ENCODE measurements around the gene VARS2. TPM values are rescaled to one million over a fixed set of nuclear protein-coding genes. Genes with fewer than 3 reads are reported as not detected.

The VARS2 gene
- total and polyA plus RNA-seq, 4 donors, result 9.4 to 23.3 (median 16.3) TPM

GRCh38 chr6:30897882-30898281 is 16.2 kb upstream of the VARS2 start (continued):
- no peak for TF ChIP-seq GABPA (IDR thresholded peaks at IDR 0.05 in 1 of 2, conservative IDR thresholded peaks at IDR 0.05 in 1 of 2)
- TF ChIP-seq, protein P1, sequence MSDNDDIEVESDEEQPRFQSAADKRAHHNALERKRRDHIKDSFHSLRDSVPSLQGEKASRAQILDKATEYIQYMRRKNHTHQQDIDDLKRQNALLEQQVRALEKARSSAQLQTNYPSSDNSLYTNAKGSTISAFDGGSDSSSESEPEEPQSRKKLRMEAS (IDR thresholded peaks at IDR 0.05), result no peak
- no peak for TF ChIP-seq YY1 (IDR thresholded peaks at IDR 0.05)
- no peak for TF ChIP-seq HNF4G (IDR thresholded peaks at IDR 0.05)
- TF ChIP-seq NR2F2 (IDR thresholded peaks at IDR 0.05), result no peak

DNA sequence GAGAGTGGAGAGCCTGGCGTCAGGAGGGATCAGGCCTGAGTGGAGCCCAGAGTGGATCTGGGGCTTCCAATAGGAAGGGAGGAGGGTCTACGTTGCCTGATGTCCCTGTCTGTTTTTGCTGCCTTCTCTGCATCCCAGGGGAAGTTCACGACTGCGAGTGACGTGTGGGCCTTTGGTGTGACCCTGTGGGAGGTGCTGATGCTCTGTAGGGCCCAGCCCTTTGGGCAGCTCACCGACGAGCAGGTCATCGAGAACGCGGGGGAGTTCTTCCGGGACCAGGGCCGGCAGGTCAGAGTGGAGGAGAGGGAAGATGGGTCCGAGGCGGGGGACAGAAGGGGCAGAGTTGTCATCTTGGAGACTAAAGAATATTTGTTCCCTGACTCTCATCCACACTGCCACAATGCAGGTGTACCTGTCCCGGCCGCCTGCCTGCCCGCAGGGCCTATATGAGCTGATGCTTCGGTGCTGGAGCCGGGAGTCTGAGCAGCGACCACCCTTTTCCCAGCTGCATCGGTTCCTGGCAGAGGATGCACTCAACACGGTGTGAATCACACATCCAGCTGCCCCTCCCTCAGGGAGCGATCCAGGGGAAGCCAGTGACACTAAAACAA is 15.2 kb upstream of the VARS2 start:
- DNase-seq (ENCODE audit: low spot score), result no peak
- no peaks in the 10 kb centered on the region for H3K27me3 ChIP-seq (ENCODE audit: control insufficient read depth in 4 of 4, insufficient read depth in 4 of 4, low read length in 3 of 4)
- H3K9me3 ChIP-seq (ENCODE audit: control insufficient read depth in 4 of 4, low read length in 3 of 4), result no peaks in the 10 kb centered on the region
- no peak overlapping the region for H3K9ac ChIP-seq (ENCODE audit: low read depth in 1 of 2, low read length in 2 of 2)
- WGBS, result 84% methylated on average over 23 of the region's 23 CpGs
- H3K4me1 ChIP-seq (ENCODE audit: control insufficient read depth in 4 of 4, insufficient read depth in 4 of 4, low read length in 3 of 4), result no peaks in the 10 kb centered on the region
- H3K4me3 ChIP-seq (ENCODE audit: low read depth in 1 of 3, low read length in 3 of 3), result no peak overlapping the region
- H3K27ac ChIP-seq (ENCODE audit: low read depth in 1 of 2, low read length in 2 of 2), result no peak overlapping the region
- TF ChIP-seq FOXA1 (IDR thresholded peaks at IDR 0.05) (no peak), JUND (IDR thresholded peaks at IDR 0.05) (no peak), HNF4G (IDR thresholded peaks at IDR 0.05) (no peak), REST (IDR thresholded peaks at IDR 0.05) (no peak), SP1 (IDR thresholded peaks at IDR 0.05) (no peak), HNF4A (conservative IDR thresholded peaks at IDR 0.05) (no peak), RAD21 (IDR thresholded peaks at IDR 0.05) (no peak), FOXA2 (IDR thresholded peaks at IDR 0.05) (no peak), NR2F2 (IDR thresholded peaks at IDR 0.05) (no peak), YY1 (IDR thresholded peaks at IDR 0.05) (no peak), GABPA (IDR thresholded peaks at IDR 0.05 in 1 of 2, conservative IDR thresholded peaks at IDR 0.05 in 1 of 2) (no peak), TAF1 (conservative IDR thresholded peaks at IDR 0.05) (no peak), RXRA (IDR thresholded peaks at IDR 0.05) (no peak), EGR1 (IDR thresholded peaks at IDR 0.05; ENCODE audit: low read depth in 2 of 2) (no peak)
- TF ChIP-seq, protein P1 (IDR thresholded peaks at IDR 0.05), result no peak
- TF ChIP-seq, protein P2, sequence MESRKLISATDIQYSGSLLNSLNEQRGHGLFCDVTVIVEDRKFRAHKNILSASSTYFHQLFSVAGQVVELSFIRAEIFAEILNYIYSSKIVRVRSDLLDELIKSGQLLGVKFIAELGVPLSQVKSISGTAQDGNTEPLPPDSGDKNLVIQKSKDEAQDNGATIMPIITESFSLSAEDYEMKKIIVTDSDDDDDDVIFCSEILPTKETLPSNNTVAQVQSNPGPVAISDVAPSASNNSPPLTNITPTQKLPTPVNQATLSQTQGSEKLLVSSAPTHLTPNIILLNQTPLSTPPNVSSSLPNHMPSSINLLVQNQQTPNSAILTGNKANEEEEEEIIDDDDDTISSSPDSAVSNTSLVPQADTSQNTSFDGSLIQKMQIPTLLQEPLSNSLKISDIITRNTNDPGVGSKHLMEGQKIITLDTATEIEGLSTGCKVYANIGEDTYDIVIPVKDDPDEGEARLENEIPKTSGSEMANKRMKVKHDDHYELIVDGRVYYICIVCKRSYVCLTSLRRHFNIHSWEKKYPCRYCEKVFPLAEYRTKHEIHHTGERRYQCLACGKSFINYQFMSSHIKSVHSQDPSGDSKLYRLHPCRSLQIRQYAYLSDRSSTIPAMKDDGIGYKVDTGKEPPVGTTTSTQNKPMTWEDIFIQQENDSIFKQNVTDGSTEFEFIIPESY (IDR thresholded peaks at IDR 0.05), result no peak
- TF ChIP-seq, protein P3, sequence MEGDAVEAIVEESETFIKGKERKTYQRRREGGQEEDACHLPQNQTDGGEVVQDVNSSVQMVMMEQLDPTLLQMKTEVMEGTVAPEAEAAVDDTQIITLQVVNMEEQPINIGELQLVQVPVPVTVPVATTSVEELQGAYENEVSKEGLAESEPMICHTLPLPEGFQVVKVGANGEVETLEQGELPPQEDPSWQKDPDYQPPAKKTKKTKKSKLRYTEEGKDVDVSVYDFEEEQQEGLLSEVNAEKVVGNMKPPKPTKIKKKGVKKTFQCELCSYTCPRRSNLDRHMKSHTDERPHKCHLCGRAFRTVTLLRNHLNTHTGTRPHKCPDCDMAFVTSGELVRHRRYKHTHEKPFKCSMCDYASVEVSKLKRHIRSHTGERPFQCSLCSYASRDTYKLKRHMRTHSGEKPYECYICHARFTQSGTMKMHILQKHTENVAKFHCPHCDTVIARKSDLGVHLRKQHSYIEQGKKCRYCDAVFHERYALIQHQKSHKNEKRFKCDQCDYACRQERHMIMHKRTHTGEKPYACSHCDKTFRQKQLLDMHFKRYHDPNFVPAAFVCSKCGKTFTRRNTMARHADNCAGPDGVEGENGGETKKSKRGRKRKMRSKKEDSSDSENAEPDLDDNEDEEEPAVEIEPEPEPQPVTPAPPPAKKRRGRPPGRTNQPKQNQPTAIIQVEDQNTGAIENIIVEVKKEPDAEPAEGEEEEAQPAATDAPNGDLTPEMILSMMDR (IDR thresholded peaks at IDR 0.05; ENCODE audit: low read depth, low read length, missing input control), result no peak
- TF ChIP-seq, protein P4, sequence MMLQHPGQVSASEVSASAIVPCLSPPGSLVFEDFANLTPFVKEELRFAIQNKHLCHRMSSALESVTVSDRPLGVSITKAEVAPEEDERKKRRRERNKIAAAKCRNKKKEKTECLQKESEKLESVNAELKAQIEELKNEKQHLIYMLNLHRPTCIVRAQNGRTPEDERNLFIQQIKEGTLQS (IDR thresholded peaks at IDR 0.05), result no peak
- peaks cover 0 to 19% (median 1%) of the 10 kb centered on the region in 4 donors for H3K36me3 ChIP-seq (ENCODE audit: control insufficient read depth in 4 of 4, insufficient read depth in 3 of 4, low read depth in 1 of 4, low read length in 3 of 4)
